ENCODE data around the gene HOXC10. TPM values are rescaled to one million over a fixed set of nuclear protein-coding genes. Genes with fewer than 3 reads are reported as not detected.
A peak's percentile ranks its signal among the peaks of the same experiment; 100 is the strongest.

Gene HOXC10
- total and polyA plus RNA-seq, 2 of the 8 experiments (the other 6 are each of a cell fraction or from before 2014, with no cell fraction given) = not detected

GRCh38 chr12:53951577-53952334, 33.2 kb upstream of the HOXC10 start:
- WGBS, 2 experiments (ENCODE audit: extremely low coverage in 1 of 2, insufficient coverage in 1 of 2, insufficient read length in 1 of 2, insufficient replicate concordance in 2 of 2, low coverage in 1 of 2, low lambda C conversion rate in 2 of 2, missing lambda C conversion rate in 1 of 2) = 13% methylated on average over 44 of the region's 47 CpGs; no CpG with 5 or more reads in 1 of the 2 experiments
- DNase-seq (ENCODE audit: low read depth in 1 of 2, low spot score in 2 of 2) (peak in 1 of 2 experiments; percentile 69), FAIRE-seq (no peak)
- peaks cover 99 to 100% (median 100%) of the 10 kb centered on the region in 4 experiments for H3K27me3 ChIP-seq (replicated peaks in 1 of 4; ENCODE audit: control insufficient read depth in 3 of 4, extremely low read depth in 1 of 4, insufficient read depth in 3 of 4, low read length in 3 of 4)
- no peak overlapping the region for H3K56ac ChIP-seq (replicated peaks; ENCODE audit: insufficient read length, low read depth, low read length)
- no peaks in the 10 kb centered on the region for H3K23me2 ChIP-seq (ENCODE audit: low read depth, low read length)
- no peak overlapping the region for H3K9ac ChIP-seq (replicated peaks in 1 of 4; ENCODE audit: extremely low read depth in 1 of 4, low read depth in 3 of 4, low read length in 3 of 4)
- no peak overlapping the region for H2BK5ac ChIP-seq (ENCODE audit: low read depth, low read length)
- peaks cover 0 to 19% (median 4%) of the 10 kb centered on the region in 4 experiments; a peak in 6 of 7 replicates for H3K4me1 ChIP-seq (replicated peaks in 1 of 4; ENCODE audit: control insufficient read depth in 3 of 4, insufficient read depth in 4 of 4, low read length in 3 of 4)
- no peak overlapping the region for H2BK120ac ChIP-seq (replicated peaks; ENCODE audit: low read depth, low read length)
- H4K5ac ChIP-seq (ENCODE audit: insufficient read length, low read depth, low read length) = no peak overlapping the region
- H4K20me1 ChIP-seq (replicated peaks in 1 of 2; ENCODE audit: control insufficient read depth in 1 of 2, insufficient read depth in 2 of 2, low read length in 2 of 2) = peaks cover 25 to 47% of the 10 kb centered on the region in 2 experiments
- no peak overlapping the region for H3K4me3 ChIP-seq (ENCODE audit: extremely low read depth in 1 of 4, insufficient read depth in 2 of 4, low read depth in 3 of 4, low read length in 4 of 4)
- peaks cover 0 to 9% (median 0%) of the 10 kb centered on the region in 4 experiments; a peak in 1 of 8 replicates for H3K36me3 ChIP-seq (ENCODE audit: control insufficient read depth in 2 of 4, insufficient read depth in 4 of 4, low read length in 3 of 4)
- no peak overlapping the region for H2AK5ac ChIP-seq (ENCODE audit: low read depth, low read length)
- H3K79me2 ChIP-seq (ENCODE audit: control insufficient read depth in 1 of 2, insufficient read depth in 2 of 2, low read length in 2 of 2) = no peaks in the 10 kb centered on the region
- POLR2A ChIA-PET (ENCODE audit: partially characterized antibody) = interaction anchor here (1.1 to 3.2 kb wide), 2 partner anchors 9 to 13 kb away, joined by 3 to 12 read pairs; partner anchors contain the start of gene HOXC13
- no peak overlapping the region for H2AFZ ChIP-seq (ENCODE audit: low read length)
- no peak overlapping the region for H3K27ac ChIP-seq (ENCODE audit: low read depth, low read length)
- CTCF ChIA-PET (ENCODE audit: partially characterized antibody) = interaction anchor here (0.6 to 5.6 kb wide), 14 partner anchors 10 to 903 kb away, joined by 3 to 40 read pairs (median 5); partner anchors contain the start of gene HOXC10
- no peak overlapping the region for H4K91ac ChIP-seq (replicated peaks; ENCODE audit: insufficient read length, low read length)
- no peak overlapping the region for H3K18ac ChIP-seq (ENCODE audit: extremely low read depth, low read length)
- no peak overlapping the region for H4K8ac ChIP-seq (ENCODE audit: extremely low read depth, insufficient read depth, low read length)
- TF ChIP-seq CBX8 (IDR thresholded peaks at IDR 0.05; ENCODE audit: borderline replicate concordance, low read depth, low read length) = no peak
- TF ChIP-seq ASH2L (IDR thresholded peaks at IDR 0.05; ENCODE audit: low read length) = no peak
- peak; percentile 94 for TF ChIP-seq SUZ12 (IDR thresholded peaks at IDR 0.05; ENCODE audit: low read length)
- TF ChIP-seq EZH2 (IDR thresholded peaks at IDR 0.05; ENCODE audit: low read depth, low read length, severe bottlenecking) = peak; percentile 95
- peak; percentile 96 for TF ChIP-seq RNF2 (IDR thresholded peaks at IDR 0.05; ENCODE audit: borderline replicate concordance, low read depth, low read length, missing control alignments, poor library complexity, severe bottlenecking)
- peak; percentile 63 for TF ChIP-seq E2F6 (IDR thresholded peaks at IDR 0.05)
- TF ChIP-seq TCF12 (IDR thresholded peaks at IDR 0.05; ENCODE audit: low read depth, low read length) = peak; percentile 47; the same call in 1 of the 2 replicates
- H2BK20ac ChIP-seq (ENCODE audit: low read length) = no peak overlapping the region
- no peak overlapping the region for H2BK15ac ChIP-seq (ENCODE audit: low read length)
- no peak overlapping the region for H3K14ac ChIP-seq (ENCODE audit: insufficient read length)
- H3K4ac ChIP-seq (replicated peaks; ENCODE audit: insufficient read length, low read depth, low read length) = no peak overlapping the region
- H2BK12ac ChIP-seq (ENCODE audit: low read depth, low read length) = peak overlapping the region; percentile 94
- H3K4me2 ChIP-seq (ENCODE audit: insufficient read depth in 1 of 2, low read depth in 2 of 2, low read length in 2 of 2) = no peak overlapping the region
- H3K9me3 ChIP-seq (ENCODE audit: insufficient read depth in 2 of 2, low read depth in 1 of 2, low read length in 1 of 2) = no peaks in the 10 kb centered on the region; a peak in 1 of 4 replicates
- H3K79me1 ChIP-seq (ENCODE audit: low read depth, low read length) = no peaks in the 10 kb centered on the region
- no peak overlapping the region for H3K23ac ChIP-seq (ENCODE audit: insufficient read length)
